IPS-18a (cell line): Measurements from ENCODE around the gene PCDHGA1.
"Not testable (repeated sequence)": the region's sequence is repeated elsewhere in the genome, so short reads cannot be mapped to it uniquely, and the experiment has no call there.

ENCODE experiments used
- H3K27ac ChIP-seq: one replicate; pipeline ENCODE4 v1.5.1; 2013; ENCODE audit warnings: low read length
- H3K27me3 ChIP-seq: one replicate; pipeline ENCODE4 v1.6.1; 2013; ENCODE audit warnings: mild to moderate bottlenecking, low read length; ENCODE audit not compliant: control insufficient read depth, insufficient read depth
- H3K36me3 ChIP-seq: one replicate; pipeline ENCODE4 v1.6.1; 2013; ENCODE audit warnings: low read depth, low read length; ENCODE audit not compliant: control insufficient read depth
- H3K4me1 ChIP-seq: one replicate; pipeline ENCODE4 v1.6.1; 2013; ENCODE audit warnings: low read depth, low read length; ENCODE audit not compliant: control insufficient read depth
- H3K4me3 ChIP-seq: one replicate; pipeline ENCODE4 v1.5.1; 2013; ENCODE audit warnings: low read length
- H3K9ac ChIP-seq: one replicate; pipeline ENCODE4 v1.6.1; 2013; ENCODE audit warnings: mild to moderate bottlenecking, low read length, moderate library complexity
- H3K9me3 ChIP-seq: one replicate; pipeline ENCODE4 v1.6.1; 2013; ENCODE audit warnings: low read depth, low read length; ENCODE audit not compliant: control insufficient read depth

PCDHGA1 gene

DNA sequence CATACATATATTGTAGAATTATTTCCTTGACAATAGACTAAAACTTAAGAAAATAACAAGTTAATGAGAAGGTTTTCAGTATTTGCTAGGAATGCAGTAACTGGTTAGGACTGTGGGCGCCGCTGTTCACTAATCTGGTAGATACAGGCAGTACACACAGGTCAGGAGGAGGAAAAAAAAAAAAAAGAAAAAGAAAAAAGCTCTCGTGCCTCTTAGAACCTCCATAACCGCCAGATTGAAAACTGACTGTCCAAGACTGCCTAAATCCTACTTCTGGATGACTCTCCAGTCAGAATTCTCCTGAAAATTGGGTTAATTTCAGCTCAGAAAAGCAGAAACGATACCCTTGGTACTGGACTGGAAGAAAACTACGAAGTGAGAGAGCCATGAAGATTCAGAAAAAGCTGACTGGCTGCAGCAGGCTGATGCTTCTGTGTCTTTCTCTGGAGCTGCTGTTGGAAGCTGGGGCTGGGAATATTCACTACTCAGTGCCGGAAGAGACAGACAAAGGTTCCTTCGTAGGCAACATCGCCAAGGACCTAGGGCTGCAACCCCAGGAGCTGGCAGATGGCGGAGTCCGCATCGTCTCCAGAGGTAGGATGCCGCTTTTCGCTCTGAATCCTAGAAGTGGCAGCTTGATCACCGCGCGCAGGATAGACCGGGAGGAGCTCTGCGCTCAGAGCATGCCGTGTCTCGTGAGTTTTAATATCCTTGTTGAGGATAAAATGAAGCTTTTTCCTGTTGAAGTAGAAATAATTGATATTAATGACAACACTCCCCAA lies at the start of gene PCDHGA1:
Gene PCDHGA1 (plus strand): TSS at position 216 of the 782 bp plus-strand sequence.
- Histone ChIP-seq H3K9ac (no peak within 1 kb of the TSS), H3K9me3 (peaks cover 8% of the 10 kb centered on the region), H3K4me1 (no peaks in the 10 kb centered on the region), H3K4me3 (no peak within 1 kb of the TSS), H3K36me3 (no peaks in the 10 kb centered on the region), H3K27me3 (no peaks in the 10 kb centered on the region), H3K27ac (no peak within 1 kb of the TSS)

DNA sequence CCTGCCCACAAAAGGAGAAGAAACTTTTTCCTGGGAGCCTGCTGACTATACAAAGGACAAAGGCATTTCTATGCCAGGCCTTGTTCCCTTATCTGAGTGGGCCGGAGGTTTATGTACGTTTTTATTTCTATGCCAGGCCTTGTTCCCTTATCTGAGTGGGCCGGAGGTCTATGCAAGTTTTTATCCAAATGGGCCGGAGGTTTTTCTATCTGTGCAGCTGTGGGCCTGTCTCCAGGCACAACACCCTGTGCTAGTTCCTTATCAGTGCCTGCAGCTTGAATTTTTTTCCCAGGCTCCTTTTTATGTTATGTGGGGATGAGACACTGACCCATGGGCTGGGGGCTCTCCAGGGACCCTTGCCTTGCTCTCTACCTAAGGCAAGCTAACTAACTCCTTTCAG lies 31.9 kb upstream of the PCDHGA1 start:
- no peaks in the 10 kb centered on the region for H3K27me3 ChIP-seq
- H3K9ac ChIP-seq, result no peak overlapping the region
- no peaks in the 10 kb centered on the region for H3K4me1 ChIP-seq
- no peak overlapping the region for H3K4me3 ChIP-seq
- H3K27ac ChIP-seq, result no peak overlapping the region
- H3K9me3 ChIP-seq, result no peaks in the 10 kb centered on the region
- H3K36me3 ChIP-seq, result no peaks in the 10 kb centered on the region

DNA sequence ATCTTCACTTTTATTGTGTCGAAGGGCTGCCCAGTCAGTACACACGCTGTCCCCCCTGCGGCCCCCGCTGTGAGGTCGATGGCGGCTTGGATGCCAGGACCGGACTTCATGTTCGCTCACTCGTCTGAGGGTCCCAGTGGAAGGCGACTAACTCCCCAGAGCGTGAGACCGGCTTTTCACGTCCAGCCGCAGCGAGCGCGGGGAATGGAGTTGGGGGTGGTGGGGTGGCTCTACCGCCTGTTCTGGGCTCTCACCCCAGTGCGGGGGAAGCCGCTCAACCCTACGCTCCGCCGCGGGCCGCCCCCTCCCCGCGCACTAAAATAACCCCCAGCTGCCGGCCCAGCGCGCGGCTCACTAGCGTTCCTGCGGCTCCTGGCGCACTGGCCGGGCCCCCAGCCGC lies 26.6 kb upstream of the PCDHGA1 start, which contains the start of gene SLC25A2:
Gene SLC25A2 (minus strand): TSS at position 294 of the 400 bp plus-strand sequence. CDS start 184 bp downstream, at position 110.
- H3K4me1 ChIP-seq, result no peaks in the 10 kb centered on the region
- H3K36me3 ChIP-seq, result no peaks in the 10 kb centered on the region
- H3K9ac ChIP-seq, result no peak within 1 kb of the TSS
- H3K4me3 ChIP-seq, result no peak within 1 kb of the TSS
- no peaks in the 10 kb centered on the region for H3K9me3 ChIP-seq
- no peaks in the 10 kb centered on the region for H3K27me3 ChIP-seq
- H3K27ac ChIP-seq, result no peak within 1 kb of the TSS

DNA sequence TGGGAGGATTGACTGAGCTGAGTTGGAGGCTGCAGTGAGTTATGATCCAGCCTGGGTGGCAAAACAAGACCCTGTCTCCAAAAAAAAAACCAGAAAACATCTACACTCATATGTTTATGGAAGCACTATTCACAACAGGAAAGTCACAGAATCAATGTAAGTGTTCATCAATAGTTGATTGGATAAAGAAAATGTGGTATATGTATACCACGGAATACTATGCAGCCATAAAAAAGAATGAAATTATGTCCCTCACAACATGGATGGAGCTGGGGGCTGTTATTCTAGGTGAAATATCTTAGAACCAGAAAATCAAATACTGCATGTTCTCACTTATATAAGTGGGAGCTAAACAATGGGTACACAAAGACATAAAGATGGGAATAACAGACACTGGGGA lies 23.7 kb upstream of the PCDHGA1 start:
- no peaks in the 10 kb centered on the region for H3K27me3 ChIP-seq
- no peak overlapping the region for H3K9ac ChIP-seq
- H3K36me3 ChIP-seq, result no peaks in the 10 kb centered on the region
- no peaks in the 10 kb centered on the region for H3K9me3 ChIP-seq
- no peaks in the 10 kb centered on the region for H3K4me1 ChIP-seq
- H3K27ac ChIP-seq, result no peak overlapping the region
- H3K4me3 ChIP-seq, result no peak overlapping the region

DNA sequence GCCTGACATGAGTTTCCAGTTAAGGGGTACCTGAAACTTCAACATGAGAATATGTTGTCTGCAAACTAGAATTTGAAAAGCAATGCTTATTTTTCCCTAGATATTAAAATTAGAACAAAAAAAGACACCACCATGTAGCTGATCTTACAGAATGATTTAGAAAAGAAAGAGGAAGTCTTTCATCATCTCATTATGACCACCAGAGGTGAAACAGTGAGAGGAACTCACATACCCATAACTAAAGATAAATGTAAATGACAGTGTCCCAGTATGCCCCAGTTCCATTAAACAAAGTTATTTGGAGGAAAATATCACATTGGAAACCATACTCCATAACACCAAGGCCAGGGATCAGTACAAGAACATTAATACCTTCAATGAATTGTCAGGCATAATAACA lies 16.6 kb upstream of the PCDHGA1 start:
- no peak overlapping the region for H3K9ac ChIP-seq
- H3K9me3 ChIP-seq, result peaks cover 13% of the 10 kb centered on the region
- no peak overlapping the region for H3K4me3 ChIP-seq
- H3K27me3 ChIP-seq, result no peaks in the 10 kb centered on the region
- H3K36me3 ChIP-seq, result peaks cover 16% of the 10 kb centered on the region
- H3K27ac ChIP-seq, result no peak overlapping the region
- no peaks in the 10 kb centered on the region for H3K4me1 ChIP-seq

DNA sequence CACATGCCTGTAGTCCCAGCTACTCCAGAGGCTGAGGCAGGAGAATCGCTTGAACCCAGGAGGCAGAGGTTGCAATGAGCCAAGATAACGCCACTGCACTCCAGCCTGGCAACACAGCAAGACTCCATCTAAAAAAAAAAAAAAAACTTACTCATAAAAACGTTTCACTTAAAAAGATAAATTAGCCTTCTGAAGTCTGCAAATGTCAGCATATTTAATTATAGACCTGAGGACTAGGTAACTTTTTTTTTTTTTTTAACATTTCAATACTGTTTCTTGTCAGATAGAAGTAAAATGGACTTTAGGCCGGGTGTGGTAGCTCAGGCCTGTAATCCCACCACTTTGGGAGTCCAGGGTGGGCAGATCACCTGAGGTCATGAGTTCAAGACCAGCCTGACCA lies 13.4 kb upstream of the PCDHGA1 start:
- not testable (repeated sequence) for H3K27ac ChIP-seq, H3K27me3 ChIP-seq, H3K4me1 ChIP-seq, H3K4me3 ChIP-seq, H3K9ac ChIP-seq
- Histone ChIP-seq H3K36me3 (peaks cover 28% of the 10 kb centered on the region), H3K9me3 (peaks cover 26% of the 10 kb centered on the region)

DNA sequence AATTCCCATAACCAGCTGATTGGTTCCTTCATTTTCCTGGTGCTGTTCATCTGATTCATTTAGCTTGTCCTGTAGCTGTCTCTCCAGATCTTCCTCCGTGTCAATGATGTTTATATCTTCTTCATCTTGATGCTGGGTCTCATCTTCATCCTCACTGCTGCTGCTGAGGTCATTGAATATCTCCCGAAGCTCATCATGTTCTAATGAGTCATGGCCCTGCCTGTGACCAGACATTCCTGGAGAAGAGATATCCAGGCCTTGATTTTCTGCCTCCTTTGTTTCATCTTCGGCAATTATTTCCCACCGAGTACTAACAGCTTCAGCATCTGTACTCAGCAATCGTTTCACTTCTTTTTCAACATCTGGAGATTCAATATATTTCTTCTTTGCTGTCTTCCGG lies 11.1 kb upstream of the PCDHGA1 start:
- H3K36me3 ChIP-seq, result peaks cover 28% of the 10 kb centered on the region
- peaks cover 26% of the 10 kb centered on the region for H3K9me3 ChIP-seq
- peak overlapping the region; percentile 96 for H3K4me3 ChIP-seq
- H3K27ac ChIP-seq, result no peak overlapping the region
- no peak overlapping the region for H3K9ac ChIP-seq
- no peaks in the 10 kb centered on the region for H3K27me3 ChIP-seq
- H3K4me1 ChIP-seq, result no peaks in the 10 kb centered on the region

DNA sequence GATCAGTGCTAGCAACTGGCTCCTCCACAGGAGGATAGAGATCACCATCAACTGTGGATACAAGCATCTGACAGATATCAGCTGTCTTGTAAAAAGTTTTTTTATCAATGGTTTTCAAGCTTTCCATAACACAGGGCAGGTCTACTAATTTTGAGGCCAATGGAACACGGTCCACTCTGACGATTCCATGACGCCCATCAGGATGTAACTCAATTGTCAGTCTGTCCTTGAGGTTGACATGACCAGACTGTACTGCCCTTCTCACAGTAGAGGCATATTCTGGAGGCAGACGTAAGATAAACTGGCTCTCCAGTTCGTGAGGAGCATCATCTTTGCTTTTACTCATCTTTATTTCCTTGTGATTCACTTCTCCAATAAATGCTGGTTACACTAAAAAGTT lies 10.6 kb upstream of the PCDHGA1 start:
- H3K4me1 ChIP-seq, result no peaks in the 10 kb centered on the region
- peaks cover 26% of the 10 kb centered on the region for H3K9me3 ChIP-seq
- peak overlapping the region; percentile 96 for H3K4me3 ChIP-seq
- H3K27ac ChIP-seq, result no peak overlapping the region
- peak overlapping the region; percentile 98 for H3K9ac ChIP-seq
- no peaks in the 10 kb centered on the region for H3K27me3 ChIP-seq
- peaks cover 28% of the 10 kb centered on the region for H3K36me3 ChIP-seq

DNA sequence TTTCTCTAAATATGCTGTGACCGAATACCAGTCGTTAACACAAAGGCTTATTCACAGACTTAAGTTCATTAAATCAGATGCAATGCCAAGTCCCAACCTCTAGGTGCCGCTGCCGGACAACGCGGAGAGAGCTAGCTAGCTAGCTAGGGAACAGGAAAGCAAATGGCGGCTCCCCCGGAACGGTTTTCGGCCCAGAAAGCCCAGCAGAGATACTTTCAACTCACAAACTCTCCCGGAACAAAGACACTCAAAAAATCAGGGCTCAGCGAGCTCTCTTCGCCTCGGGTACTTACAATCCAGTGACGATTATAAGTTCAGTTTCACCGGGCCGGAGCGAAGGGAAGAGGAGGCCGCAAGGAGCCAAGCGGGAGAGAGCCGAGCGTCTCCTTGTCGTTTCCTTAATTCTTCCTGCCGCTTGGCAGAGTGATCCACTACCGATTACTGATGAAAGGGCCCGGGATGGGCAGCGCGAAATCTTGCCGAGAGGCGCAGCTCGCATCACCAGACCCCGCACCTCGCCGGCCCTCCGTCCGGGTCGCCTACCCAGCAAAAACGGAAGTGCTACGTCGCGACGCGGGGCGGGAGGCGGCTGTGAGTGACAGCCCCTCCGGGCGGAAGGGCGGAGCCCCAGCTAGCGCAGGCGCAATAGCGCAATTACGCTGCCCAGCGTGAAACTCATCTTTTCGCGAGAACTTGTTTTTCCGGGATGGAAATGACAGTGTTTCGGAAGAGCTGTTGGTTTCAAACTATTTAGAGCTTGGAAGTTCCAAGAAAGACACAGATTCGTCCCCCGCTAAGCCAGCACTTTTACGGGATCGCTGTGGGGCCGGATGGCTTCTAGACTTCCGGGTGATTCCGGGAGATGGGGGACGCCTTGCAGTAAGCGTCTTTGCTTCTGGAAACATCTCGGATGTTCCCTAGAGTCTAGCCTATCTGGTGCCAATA lies 9.8 kb upstream of the PCDHGA1 start, which contains the start of gene TAF7:
Gene TAF7 (minus strand): TSS at position 560 of the 945 bp plus-strand sequence. CDS start 740 bp downstream, outside the sequence.
- Histone ChIP-seq H3K27me3 (no peaks in the 10 kb centered on the region), H3K4me1 (no peaks in the 10 kb centered on the region), H3K36me3 (peaks cover 28% of the 10 kb centered on the region), H3K27ac (peak within 1 kb of the TSS; percentile 97), H3K4me3 (peak within 1 kb of the TSS; percentile 96), H3K9me3 (peaks cover 26% of the 10 kb centered on the region), H3K9ac (peak within 1 kb of the TSS; percentile 98)

DNA sequence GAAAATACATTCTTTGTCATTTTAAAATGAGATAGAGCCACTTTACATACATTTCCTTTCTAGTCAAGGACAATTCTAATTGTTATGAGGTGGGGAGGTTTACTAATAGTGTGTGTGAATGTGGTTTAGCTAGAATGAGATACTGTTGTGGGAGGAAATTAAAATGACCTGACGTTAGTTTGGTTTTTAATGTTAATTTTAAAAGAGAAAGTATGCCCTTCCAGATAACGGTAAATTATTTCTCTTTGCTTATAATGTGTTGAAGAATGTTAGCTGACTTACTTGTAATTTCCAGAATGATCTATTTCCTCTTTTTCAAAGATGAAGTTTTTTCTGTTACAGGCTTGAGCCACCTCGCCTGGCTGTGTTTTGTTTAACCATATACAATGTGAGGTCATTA lies 8.1 kb upstream of the PCDHGA1 start:
- Histone ChIP-seq H3K27ac (no peak overlapping the region), H3K27me3 (no peaks in the 10 kb centered on the region), H3K9ac (no peak overlapping the region), H3K36me3 (peaks cover 20% of the 10 kb centered on the region), H3K9me3 (peaks cover 23% of the 10 kb centered on the region), H3K4me1 (no peaks in the 10 kb centered on the region), H3K4me3 (no peak overlapping the region)

DNA sequence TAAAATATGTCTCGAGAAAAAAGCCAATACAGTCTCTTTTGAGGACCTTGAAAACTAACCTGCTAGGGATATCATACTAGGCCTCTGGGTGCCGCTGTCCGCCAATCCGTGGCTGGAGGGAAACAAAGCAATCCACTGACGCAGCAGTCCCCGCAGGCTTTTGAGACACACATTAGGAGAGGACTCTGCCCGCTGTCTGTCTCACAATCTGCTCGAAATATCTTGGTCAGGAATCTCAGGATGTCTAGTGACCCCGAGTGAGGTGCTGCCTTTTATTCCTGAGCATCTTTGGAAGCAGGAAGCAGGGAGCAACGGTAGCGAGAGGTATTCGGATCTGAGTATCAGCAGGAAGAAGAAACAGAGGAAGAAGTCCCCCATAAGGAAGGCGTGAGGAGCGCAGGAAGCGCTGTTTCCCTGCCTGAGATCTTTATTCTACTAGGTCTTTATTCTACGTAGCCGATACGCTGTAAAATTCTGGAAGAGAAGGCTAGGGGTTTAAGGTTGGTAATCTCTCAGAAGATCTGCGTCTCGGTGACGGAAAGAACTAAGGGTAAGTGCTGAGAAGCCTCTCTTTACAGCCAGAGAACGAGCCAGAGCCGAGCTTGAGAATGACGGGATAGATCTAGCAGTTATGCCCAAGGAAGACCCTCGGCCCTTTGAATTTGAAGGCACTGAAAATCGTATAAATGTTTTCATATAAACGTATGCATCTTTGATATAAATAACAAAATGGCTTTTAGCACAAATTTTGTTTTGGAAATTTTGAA lies 4.0 kb upstream of the PCDHGA1 start:
- H3K27me3 ChIP-seq, result no peaks in the 10 kb centered on the region
- peak overlapping the region; percentile 57 for H3K9ac ChIP-seq
- H3K36me3 ChIP-seq, result no peaks in the 10 kb centered on the region
- H3K9me3 ChIP-seq, result peaks cover 4% of the 10 kb centered on the region
- no peaks in the 10 kb centered on the region for H3K4me1 ChIP-seq
- H3K27ac ChIP-seq, result peak overlapping the region; percentile 55
- H3K4me3 ChIP-seq, result peak overlapping the region; percentile 64
